ENCODE measurements around the gene PIH1D1.

DNA sequence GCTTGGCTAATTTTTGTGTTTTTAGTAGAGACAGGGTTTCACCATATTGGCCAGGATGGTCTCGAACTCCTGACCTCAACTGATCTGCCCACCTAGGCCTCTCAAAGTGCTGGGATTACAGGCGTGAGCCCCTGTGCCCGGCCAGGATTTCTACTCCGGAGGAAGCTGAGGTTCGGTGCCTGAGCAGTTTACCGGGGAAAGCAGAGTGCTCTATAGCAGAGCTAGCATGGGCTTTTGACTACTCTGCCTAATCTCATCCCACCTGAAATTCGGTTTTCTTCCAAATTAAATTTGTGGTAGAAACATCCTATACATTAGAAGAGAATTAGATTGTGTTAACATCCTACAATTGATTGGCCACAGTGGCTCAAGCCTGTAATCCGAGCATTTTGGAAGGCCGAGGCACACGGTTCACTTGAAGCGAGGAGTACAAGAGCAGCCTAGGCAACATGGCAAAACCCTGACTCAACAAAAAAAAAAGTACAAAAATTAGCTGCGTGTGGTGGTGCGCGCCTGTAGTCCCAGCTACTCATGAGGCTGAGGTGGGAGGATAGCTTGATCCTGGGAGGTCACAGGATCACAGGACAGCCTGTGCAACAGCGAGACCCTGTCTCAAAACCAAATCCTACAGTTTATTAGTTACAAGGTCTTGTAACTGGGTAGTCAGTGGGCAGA is 37.4 kb upstream of the PIH1D1 start:
- no peak for TF ChIP-seq MYC (IDR thresholded peaks at IDR 0.05; ENCODE audit: low read depth, low read length)
- no peak for TF ChIP-seq MAX (IDR thresholded peaks at IDR 0.05; ENCODE audit: low read depth, low read length)
